HPDE6-E6E7 (cell line): ENCODE data around the gene ITPR2.
"Not testable (repeated sequence)": the region's sequence is repeated elsewhere in the genome, so short reads cannot be mapped to it uniquely, and the experiment has no call there.

Experiments
- DNase-seq: peaks from one replicate; pipeline ENCODE4 v3.0.0; 2011; ENCODE audit warnings: missing footprints; ENCODE audit errors: extremely low spot score

ITPR2 gene

GRCh38 chr12:26848156-26848825 lies 15.3 kb upstream of the ITPR2 start:
- DNase-seq, result no peak

GRCh38 chr12:26847431-26847830 lies 14.4 kb upstream of the ITPR2 start:
- no peak for DNase-seq

- no peak for DNase-seq
These were observed 13.4 kb upstream of the ITPR2 start for GRCh38 chr12:26846416-26846815.

DNA sequence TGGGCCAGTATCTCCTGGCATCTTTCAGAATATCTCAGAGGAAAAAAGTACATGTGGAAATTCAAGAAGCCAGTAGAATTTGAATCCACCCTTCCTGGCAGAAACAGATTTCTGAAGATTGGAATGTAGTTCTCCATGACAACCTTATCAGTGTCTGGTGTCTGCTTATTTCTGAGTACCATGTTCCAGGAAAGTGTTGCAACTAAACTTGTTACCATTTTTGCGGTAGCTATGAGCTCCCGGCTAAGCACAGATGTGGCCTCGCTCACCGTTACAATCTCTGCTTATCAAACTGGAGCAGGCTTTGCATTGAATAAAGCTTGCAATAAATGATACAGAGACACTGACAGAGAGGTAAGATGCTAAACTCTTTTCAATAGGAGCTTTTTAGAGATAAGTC lies 13.0 kb upstream of the ITPR2 start:
- no peak for DNase-seq

- no peak for DNase-seq
These were observed 12.2 kb upstream of the ITPR2 start for GRCh38 chr12:26845057-26845666.

- DNase-seq, result no peak
These were observed 10.3 kb upstream of the ITPR2 start for GRCh38 chr12:26843311-26843710.

DNA sequence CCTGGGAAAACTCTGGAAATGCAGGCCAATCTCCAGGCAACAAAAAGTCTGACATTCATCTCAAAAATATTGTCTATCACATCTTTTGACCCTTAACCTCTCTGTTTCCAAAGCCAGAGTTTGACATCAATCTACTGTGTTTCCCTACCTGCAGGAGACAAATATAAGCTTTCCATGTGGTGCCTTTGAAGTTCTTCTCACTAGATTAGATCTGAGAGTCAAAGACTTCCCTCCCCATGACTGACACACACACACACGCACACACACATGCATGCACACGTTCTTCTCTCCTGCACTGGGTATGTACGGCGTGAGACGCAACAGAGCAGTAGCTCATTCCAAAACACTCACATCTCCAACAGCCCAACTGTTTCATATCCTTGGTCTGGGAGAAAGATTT lies 8.1 kb upstream of the ITPR2 start:
- no peak for DNase-seq

DNA sequence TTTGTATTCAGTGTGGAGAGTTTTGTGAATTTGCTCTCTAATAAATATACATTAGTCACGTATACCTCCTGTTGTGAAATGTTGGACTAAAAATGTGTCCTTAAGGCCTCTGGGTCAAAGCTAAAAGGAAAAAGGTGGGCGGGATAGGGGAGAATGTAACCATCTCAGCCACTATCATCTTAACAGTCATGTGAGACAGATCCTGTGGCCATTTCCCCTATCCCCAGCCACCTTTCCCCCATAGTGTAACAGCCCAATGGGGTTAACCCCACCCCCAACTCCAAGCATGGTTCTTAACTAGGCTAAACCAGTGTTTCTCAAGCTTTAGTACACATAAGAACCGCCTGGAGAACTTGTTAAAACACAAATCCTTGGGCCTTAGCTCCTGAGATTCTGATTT lies 6.5 kb upstream of the ITPR2 start:
- no peak for DNase-seq

DNA sequence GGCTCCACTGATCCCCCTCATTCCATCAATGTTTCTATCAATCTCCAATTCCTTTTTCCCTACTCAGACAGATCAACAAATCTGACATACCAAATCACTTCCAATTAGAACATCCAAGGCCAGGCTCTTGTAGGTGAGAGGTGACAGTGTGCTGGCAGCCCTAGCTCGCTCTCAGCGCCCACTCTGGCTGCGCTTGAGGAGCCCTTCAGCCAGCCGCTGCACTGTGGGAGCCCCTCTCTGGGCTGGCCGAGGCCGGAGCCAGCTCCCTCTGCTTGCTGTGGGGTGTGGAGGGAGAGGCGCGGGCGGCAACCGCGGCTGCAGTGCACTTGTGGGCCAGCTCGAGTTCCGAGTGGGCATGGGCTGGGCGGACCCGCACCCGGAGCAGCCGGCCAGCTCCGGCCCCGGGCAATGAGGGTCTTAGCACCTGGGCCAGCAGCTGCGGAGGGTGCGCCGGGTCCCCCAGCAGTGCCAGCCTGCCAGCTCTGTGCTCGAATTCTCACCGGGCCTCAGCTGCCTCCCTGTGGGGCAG lies 6.0 kb upstream of the ITPR2 start:
- no peak for DNase-seq

DNA sequence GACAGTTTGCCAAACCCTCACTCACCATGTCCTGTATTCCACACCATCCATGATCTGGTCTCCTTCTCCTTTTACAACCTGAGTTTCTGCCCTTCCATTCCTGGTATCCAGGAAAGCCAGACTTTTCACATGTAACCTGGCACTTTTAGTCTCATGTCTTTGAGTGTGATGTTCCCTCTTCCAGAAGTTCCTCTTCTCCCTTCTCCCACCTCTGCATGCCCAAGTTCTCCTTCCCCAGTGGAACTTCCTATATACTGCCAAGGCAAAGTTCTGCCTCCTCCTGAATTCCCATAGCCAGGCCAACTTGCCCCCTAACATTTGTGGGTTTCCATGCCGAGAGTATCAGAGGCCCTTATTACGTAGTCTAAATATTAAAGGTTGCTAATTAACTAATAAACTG lies 3.2 kb upstream of the ITPR2 start:
- DNase-seq, result no peak

DNA sequence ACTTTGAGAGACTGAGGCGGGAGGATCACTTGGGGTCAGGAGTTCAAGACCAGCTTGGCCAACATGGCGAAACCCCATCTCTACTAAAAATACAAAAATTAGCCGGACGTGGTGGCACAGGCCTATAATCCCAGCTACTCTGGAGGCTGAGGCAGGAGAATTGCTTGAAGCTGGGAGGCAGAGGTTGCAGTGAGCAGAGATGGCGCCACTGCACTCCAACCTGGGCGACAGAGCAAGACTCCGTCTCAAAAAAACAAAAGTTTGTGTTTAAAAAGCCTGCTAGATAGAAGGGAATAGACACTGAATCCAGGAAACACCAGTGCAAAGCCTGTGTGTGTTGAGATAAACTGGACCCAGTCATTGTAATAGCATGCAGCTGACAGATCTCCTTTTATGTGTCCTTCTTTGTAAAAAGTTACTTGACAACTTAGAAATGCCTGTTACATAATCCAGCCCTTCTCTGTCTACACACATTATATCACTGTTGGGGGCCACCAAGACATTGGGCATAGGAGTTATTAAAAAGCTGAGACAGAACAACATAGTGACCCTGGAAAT lies 1.6 kb upstream of the ITPR2 start:
- DNase-seq, result not testable (repeated sequence)

DNA sequence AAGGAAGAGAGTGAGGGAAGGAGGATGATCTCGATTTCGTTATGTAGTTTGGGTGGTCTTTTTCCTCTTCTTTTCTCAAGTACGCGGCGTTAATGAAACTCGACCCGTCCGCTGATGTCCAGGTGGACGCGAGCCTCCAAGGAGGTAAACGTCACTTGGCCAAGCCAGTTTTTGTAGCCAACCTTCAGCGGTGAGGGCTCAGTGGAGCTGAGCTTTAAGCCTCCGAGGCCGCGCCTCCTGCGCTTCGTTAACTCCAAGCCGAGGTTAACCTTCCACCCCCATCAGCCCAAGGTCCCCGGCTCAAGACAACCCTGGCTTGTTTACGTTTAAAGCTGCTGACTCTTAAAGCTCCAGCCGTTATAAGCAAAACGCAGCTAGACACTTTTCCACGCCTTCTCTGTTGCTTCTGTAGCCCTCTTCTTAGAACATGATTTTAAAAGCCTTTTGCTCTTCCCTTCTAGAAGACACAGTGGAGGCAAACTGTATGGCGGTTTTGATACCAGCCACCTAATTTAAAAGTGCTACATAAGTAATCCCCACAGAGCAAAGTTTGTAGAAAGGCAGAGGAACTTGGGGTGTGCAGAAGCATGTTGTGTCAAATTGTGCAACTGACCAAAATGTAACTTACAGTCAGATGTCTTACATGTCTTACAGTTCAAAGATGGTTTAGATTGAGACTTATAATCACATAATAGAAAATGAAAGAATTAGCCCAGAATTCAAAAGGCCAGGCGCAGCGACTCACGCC lies 923 bp upstream of the ITPR2 start:
- DNase-seq, result no peak

- DNase-seq, result no peak
These were observed 808 bp downstream of the ITPR2 start for GRCh38 chr12:26831951-26832821.

- DNase-seq, result no peak
These were observed 2.0 kb downstream of the ITPR2 start for GRCh38 chr12:26830783-26831551.

DNA sequence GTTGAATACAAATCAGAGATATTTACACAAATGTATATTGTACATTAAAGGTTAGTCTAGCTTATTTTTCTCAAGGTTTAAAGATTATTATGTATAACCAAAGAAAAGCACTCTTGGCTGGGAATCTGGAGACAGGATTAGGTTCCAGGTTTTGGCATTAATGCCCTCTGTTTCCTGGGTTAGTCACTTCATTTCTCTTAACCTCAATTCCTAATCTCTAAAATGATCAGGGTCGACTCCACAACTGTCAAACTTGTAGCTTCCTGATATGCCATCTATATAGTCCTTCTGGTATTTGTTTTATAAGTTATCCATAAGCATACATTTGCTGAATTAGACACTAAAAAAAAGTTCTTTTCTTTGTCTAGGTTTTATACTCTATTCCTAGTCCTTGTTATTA lies 2.6 kb downstream of the ITPR2 start:
- DNase-seq, result no peak

- no peak for DNase-seq
These were observed 4.5 kb downstream of the ITPR2 start for GRCh38 chr12:26828280-26829073.

DNA sequence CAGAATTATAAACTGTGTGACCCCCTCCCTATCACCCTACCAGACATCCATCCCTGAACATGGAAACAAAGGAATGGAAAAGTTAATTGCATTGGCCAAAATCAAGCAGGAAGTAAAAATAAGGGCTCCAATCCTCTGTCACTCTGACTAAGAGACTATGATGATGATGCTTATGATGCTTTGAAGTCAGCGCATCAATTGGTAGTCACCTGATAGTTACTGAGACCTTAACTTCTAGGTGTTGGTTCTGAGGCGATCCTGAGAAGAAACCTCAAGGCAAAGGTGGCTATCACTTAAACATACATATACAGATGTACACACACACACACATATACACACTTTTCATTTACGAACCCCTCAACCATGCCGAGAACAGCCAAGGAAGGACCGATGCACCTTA lies 6.6 kb downstream of the ITPR2 start:
- no peak for DNase-seq

DNA sequence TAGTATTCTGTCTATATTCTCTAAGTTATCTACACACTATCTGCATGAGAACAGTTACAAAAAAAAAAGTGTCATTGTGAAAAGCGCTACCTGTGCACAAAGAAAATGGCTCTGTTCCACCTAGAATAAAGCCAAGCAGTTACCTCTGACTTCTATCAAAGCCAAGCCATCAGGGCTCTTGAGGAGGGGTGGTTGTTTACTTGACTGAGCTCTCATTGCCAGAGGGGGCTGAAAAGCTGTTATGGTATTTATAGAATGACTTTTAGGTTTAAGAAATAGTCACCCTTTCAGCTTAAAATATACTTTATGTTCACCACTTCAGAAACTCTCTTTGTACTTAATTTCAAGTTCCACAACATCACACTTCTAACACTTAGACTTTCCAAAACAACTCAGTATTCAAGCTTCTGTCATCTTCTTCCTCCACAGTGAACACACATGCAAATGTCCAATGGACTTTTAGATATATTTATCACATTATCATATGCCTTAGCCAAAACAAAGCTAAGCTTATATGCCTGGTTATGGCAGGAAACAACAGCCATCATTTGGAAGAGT lies 7.5 kb downstream of the ITPR2 start:
- DNase-seq, result no peak

GRCh38 chr12:26823390-26823789 lies 9.6 kb downstream of the ITPR2 start:
- DNase-seq, result no peak

- no peak for DNase-seq
These were observed 11.0 kb downstream of the ITPR2 start for GRCh38 chr12:26822026-26822425.
